Fibroblast of lung (primary cell): ENCODE measurements around the gene WDR44. TPM values are rescaled to one million over a fixed set of nuclear protein-coding genes. Genes with fewer than 3 reads are reported as not detected.

Experiments used
- DNase-seq, 2 donors: peaks; one replicate each; pipeline versions ENCODE4 v3.0.0 to v3.0.0-alpha.2; 2010; ENCODE audit warnings: low read depth in 2 of 2
- H2AFZ ChIP-seq: 2 replicates; pipeline ENCODE4 v1.5.1; 2012; ENCODE audit warnings: low read length, control low read depth, inconsistent platforms
- H3K27ac ChIP-seq: 2 replicates; pipeline ENCODE4 v1.5.1; 2011; ENCODE audit warnings: low read length, control low read depth; ENCODE audit not compliant: insufficient read depth
- H3K27me3 ChIP-seq: 2 replicates; pipeline ENCODE4 v1.5.1; 2011; ENCODE audit warnings: mild to moderate bottlenecking, low read length; ENCODE audit not compliant: control insufficient read depth, insufficient read depth
- H3K36me3 ChIP-seq: 2 replicates; pipeline ENCODE4 v1.5.1; 2011; ENCODE audit warnings: low read length; ENCODE audit not compliant: control insufficient read depth, insufficient read depth
- H3K4me1 ChIP-seq: 2 replicates; pipeline ENCODE4 v1.5.1; 2011; ENCODE audit warnings: low read length; ENCODE audit not compliant: control insufficient read depth, insufficient read depth; ENCODE audit errors: extremely low read depth
- H3K4me2 ChIP-seq: 2 replicates; pipeline ENCODE4 v1.5.1; 2011; ENCODE audit warnings: low read length, control low read depth; ENCODE audit not compliant: insufficient read depth; ENCODE audit errors: extremely low read depth
- H3K4me3 ChIP-seq, 4 experiments: fragments of 200-600 bp in 1 of 4; sonication (generic) in 1 of 4; replicated peaks in 1 of 4; 2 replicates each; pipeline ENCODE4 v1.5.1; 2011 to 2016; ENCODE audit warnings: low read length in 4 of 4, low read depth in 3 of 4, mild to moderate bottlenecking in 3 of 4, control low read depth in 2 of 4, inconsistent platforms in 1 of 4, mixed read lengths in 1 of 4; ENCODE audit not compliant: insufficient read depth in 1 of 4; ENCODE audit errors: control extremely low read depth in 1 of 4
- H3K79me2 ChIP-seq: 2 replicates; pipeline ENCODE4 v1.5.1; 2012; ENCODE audit warnings: mild to moderate bottlenecking, low read length, inconsistent platforms; ENCODE audit not compliant: control insufficient read depth, insufficient read depth
- H3K9ac ChIP-seq: 2 replicates; pipeline ENCODE4 v1.5.1; 2011; ENCODE audit warnings: mild to moderate bottlenecking, low read length, control low read depth; ENCODE audit not compliant: insufficient read depth
- H3K9me3 ChIP-seq: 2 replicates; pipeline ENCODE4 v1.5.1; 2012; ENCODE audit warnings: low read depth, low read length; ENCODE audit not compliant: control insufficient read depth, insufficient read depth
- H4K20me1 ChIP-seq: 2 replicates; pipeline ENCODE4 v1.5.1; 2011; ENCODE audit warnings: low read length; ENCODE audit not compliant: control insufficient read depth, insufficient read depth; ENCODE audit errors: extremely low read depth
- EZH2 ChIP-seq: IDR thresholded peaks from 2 replicates; pipeline ENCODE4 v1.5.1; 2012; ENCODE audit warnings: low read length, control low read depth, mild to moderate bottlenecking; ENCODE audit errors: missing control alignments
- polyA plus RNA-seq, 2 donors: library from polyadenylated mRNA; depleted of rRNA in 1 of 2; stranded (reverse) in 1 of 2; unstranded in 1 of 2; fragments of >200 nt; gene quantifications; 2 replicates each; pipeline ENCODE4 v1.2.1, GENCODE V29; 2011 to 2012; ENCODE audit warnings: missing spikeins in 1 of 2
- total RNA-seq: library from RNA; depleted of rRNA; stranded (reverse); fragments of >200 nt; gene quantifications from 2 replicates; pipeline ENCODE4 v1.2.1, GENCODE V29; 2014
- TF ChIP-seq, protein P1 (sequence below), 2 donors: IDR thresholded peaks in 1 of 2; conservative IDR thresholded peaks in 1 of 2; 1 replicate in 1 of 2; 2 replicates in 1 of 2; pipeline ENCODE4 v1.5.1; 2011 to 2012; ENCODE audit warnings: low read length in 2 of 2, control low read depth in 1 of 2, inconsistent platforms in 1 of 2, low read depth in 1 of 2, mild to moderate bottlenecking in 1 of 2

WDR44 gene
- total and polyA plus RNA-seq, 2 donors (not counting 1 experiment from before 2014, with no cell fraction given) = 15.0 to 20.6 TPM

GRCh38 chrX:118420462-118420861 is 74.6 kb downstream of the WDR44 start:
- no peaks in the 10 kb centered on the region for H3K27me3 ChIP-seq
- no peaks in the 10 kb centered on the region for H3K79me2 ChIP-seq
- no peak overlapping the region for H3K27ac ChIP-seq
- no peak overlapping the region for H2AFZ ChIP-seq
- H3K4me1 ChIP-seq = no peaks in the 10 kb centered on the region
- no peak overlapping the region for H3K4me2 ChIP-seq
- no peak overlapping the region for H3K9ac ChIP-seq
- no peak overlapping the region for H3K4me3 ChIP-seq
- TF ChIP-seq, protein P1, sequence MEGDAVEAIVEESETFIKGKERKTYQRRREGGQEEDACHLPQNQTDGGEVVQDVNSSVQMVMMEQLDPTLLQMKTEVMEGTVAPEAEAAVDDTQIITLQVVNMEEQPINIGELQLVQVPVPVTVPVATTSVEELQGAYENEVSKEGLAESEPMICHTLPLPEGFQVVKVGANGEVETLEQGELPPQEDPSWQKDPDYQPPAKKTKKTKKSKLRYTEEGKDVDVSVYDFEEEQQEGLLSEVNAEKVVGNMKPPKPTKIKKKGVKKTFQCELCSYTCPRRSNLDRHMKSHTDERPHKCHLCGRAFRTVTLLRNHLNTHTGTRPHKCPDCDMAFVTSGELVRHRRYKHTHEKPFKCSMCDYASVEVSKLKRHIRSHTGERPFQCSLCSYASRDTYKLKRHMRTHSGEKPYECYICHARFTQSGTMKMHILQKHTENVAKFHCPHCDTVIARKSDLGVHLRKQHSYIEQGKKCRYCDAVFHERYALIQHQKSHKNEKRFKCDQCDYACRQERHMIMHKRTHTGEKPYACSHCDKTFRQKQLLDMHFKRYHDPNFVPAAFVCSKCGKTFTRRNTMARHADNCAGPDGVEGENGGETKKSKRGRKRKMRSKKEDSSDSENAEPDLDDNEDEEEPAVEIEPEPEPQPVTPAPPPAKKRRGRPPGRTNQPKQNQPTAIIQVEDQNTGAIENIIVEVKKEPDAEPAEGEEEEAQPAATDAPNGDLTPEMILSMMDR (conservative IDR thresholded peaks at IDR 0.05 in 1 of 2, IDR thresholded peaks at IDR 0.05 in 1 of 2; ENCODE audit: low read depth in 1 of 2, low read length in 2 of 2) = no peak
- TF ChIP-seq EZH2 = no peak
- no peaks in the 10 kb centered on the region for H3K9me3 ChIP-seq
- peak; percentile 38 to 41 for DNase-seq
- no peaks in the 10 kb centered on the region for H4K20me1 ChIP-seq
- no peaks in the 10 kb centered on the region for H3K36me3 ChIP-seq

GRCh38 chrX:118423558-118423957 is 77.7 kb downstream of the WDR44 start:
- no peaks in the 10 kb centered on the region for H3K4me1 ChIP-seq
- no peaks in the 10 kb centered on the region for H3K27me3 ChIP-seq
- TF ChIP-seq EZH2 = no peak
- TF ChIP-seq, protein P1 (conservative IDR thresholded peaks at IDR 0.05 in 1 of 2, IDR thresholded peaks at IDR 0.05 in 1 of 2; ENCODE audit: low read depth in 1 of 2, low read length in 2 of 2) = no peak
- no peak for DNase-seq
- H3K9ac ChIP-seq = no peak overlapping the region
- H3K79me2 ChIP-seq = no peaks in the 10 kb centered on the region
- H3K36me3 ChIP-seq = no peaks in the 10 kb centered on the region
- H4K20me1 ChIP-seq = no peaks in the 10 kb centered on the region
- H2AFZ ChIP-seq = no peak overlapping the region
- no peak overlapping the region for H3K4me3 ChIP-seq
- no peak overlapping the region for H3K4me2 ChIP-seq
- no peak overlapping the region for H3K27ac ChIP-seq
- H3K9me3 ChIP-seq = no peaks in the 10 kb centered on the region

DNA sequence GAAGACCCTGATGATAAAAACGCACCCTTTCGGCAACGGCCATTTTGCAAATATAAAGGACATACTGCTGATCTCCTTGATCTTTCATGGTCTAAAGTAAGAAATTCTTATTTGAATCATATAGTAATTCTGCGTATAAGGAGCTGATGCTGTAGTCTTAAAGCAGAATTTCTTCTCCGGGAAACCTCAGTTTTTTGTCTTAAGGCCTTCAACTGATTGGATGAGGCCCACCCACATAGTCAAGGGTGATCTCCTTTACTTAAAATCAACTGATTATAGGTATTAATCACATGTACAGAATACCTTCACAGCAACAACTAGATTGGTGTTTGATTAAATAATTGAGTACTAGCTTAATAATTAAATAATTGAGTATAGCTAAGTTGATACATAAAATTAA is 86.9 kb downstream of the WDR44 start:
- H3K4me3 ChIP-seq = no peak overlapping the region
- TF ChIP-seq EZH2 = no peak
- TF ChIP-seq, protein P1 (conservative IDR thresholded peaks at IDR 0.05 in 1 of 2, IDR thresholded peaks at IDR 0.05 in 1 of 2; ENCODE audit: low read depth in 1 of 2, low read length in 2 of 2) = no peak
- no peak overlapping the region for H3K4me2 ChIP-seq
- H3K36me3 ChIP-seq = no peaks in the 10 kb centered on the region
- H3K27ac ChIP-seq = no peak overlapping the region
- no peaks in the 10 kb centered on the region for H3K79me2 ChIP-seq
- H3K4me1 ChIP-seq = no peaks in the 10 kb centered on the region
- no peak for DNase-seq
- no peaks in the 10 kb centered on the region for H3K27me3 ChIP-seq
- H3K9ac ChIP-seq = no peak overlapping the region
- H4K20me1 ChIP-seq = no peaks in the 10 kb centered on the region
- H2AFZ ChIP-seq = no peak overlapping the region
- no peaks in the 10 kb centered on the region for H3K9me3 ChIP-seq
